T-cell (primary cell): Measurements from ENCODE around the gene NAP1L4. TPM values are rescaled to one million over a fixed set of nuclear protein-coding genes. Genes with fewer than 3 reads are reported as not detected.

Experiments used
- ATAC-seq, 4 experiments: fragments of 200-7000 bp in 3 of 4; fragments of 150-1000 bp in 1 of 4; cut with Tn5 transposase; replicated peaks in 1 of 4; 1 replicate in 3 of 4; 2 replicates in 1 of 4; pipeline ENCODE4 v1.10.0; 2021; ENCODE audit warnings: moderate library complexity in 3 of 4, mild to moderate bottlenecking in 2 of 4, moderate number of reproducible peaks in 1 of 4
- CTCF ChIA-PET, 2 donors: fragments of 300-600 bp; sonication (Branson Sonifier 250); formaldehyde crosslinking; loops; one replicate each; lab custom pipeline; 2022; ENCODE audit warnings: antibody characterized with exemption in 2 of 2; lab: Charles Lee
- POLR2A ChIA-PET, 2 donors: fragments of 300-600 bp; sonication (Branson Sonifier 250); formaldehyde crosslinking; loops; one replicate each; lab custom pipeline; 2022; ENCODE audit warnings: antibody characterized with exemption in 2 of 2; lab: Charles Lee
- DNase-seq, 35 experiments: peaks; one replicate each; pipeline versions ENCODE4 v3.0.0 to v3.0.0-alpha.2; 2013 to 2023
- H3K27ac ChIP-seq: one replicate; pipeline ENCODE4 v1.5.1; 2013; ENCODE audit warnings: low read length
- H3K27me3 ChIP-seq, 2 experiments: replicated peaks in 1 of 2; 1 replicate in 1 of 2; 2 replicates in 1 of 2; pipeline versions ENCODE4 v1.6.1 to v1.7.0; 2013; ENCODE audit warnings: low read length in 1 of 2, mixed read lengths in 1 of 2; ENCODE audit not compliant: control insufficient read depth in 2 of 2, insufficient read depth in 2 of 2; ENCODE audit errors: extremely low read depth in 1 of 2
- H3K36me3 ChIP-seq, 2 donors: 1 replicate in 1 of 2; 2 replicates in 1 of 2; pipeline versions ENCODE4 v1.6.1 to v1.7.0; 2013; ENCODE audit warnings: low read length in 1 of 2; ENCODE audit not compliant: control insufficient read depth in 2 of 2, insufficient read depth in 1 of 2; ENCODE audit errors: extremely low read depth in 1 of 2
- H3K4me1 ChIP-seq, 2 experiments: 1 replicate in 1 of 2; 2 replicates in 1 of 2; pipeline versions ENCODE4 v1.6.1 to v1.7.0; 2013; ENCODE audit warnings: low read length in 2 of 2, mixed read lengths in 1 of 2; ENCODE audit not compliant: insufficient read depth in 2 of 2, control insufficient read depth in 1 of 2; ENCODE audit errors: extremely low read depth in 1 of 2
- H3K4me3 ChIP-seq, 2 donors: 1 replicate in 1 of 2; 2 replicates in 1 of 2; pipeline versions ENCODE4 v1.5.1 to v1.7.0; 2013; ENCODE audit warnings: mild to moderate bottlenecking in 2 of 2, low read length in 1 of 2, moderate library complexity in 1 of 2; ENCODE audit not compliant: control insufficient read depth in 1 of 2; ENCODE audit errors: extremely low read depth in 1 of 2
- H3K9me3 ChIP-seq: 2 replicates; pipeline ENCODE4 v1.7.0; 2013
- H3K27ac Mint-ChIP-seq, 2 donors: one replicate each; pipeline ENCODE4 v1.8.0; 2020 to 2021; ENCODE audit warnings: mild to moderate bottlenecking in 2 of 2, mixed read lengths in 2 of 2
- H3K27me3 Mint-ChIP-seq, 2 donors: one replicate each; pipeline ENCODE4 v1.8.0; 2021 to 2022; ENCODE audit warnings: mixed read lengths in 2 of 2
- H3K36me3 Mint-ChIP-seq: one replicate; pipeline ENCODE4 v1.8.0; 2021; ENCODE audit warnings: mixed read lengths
- H3K4me1 Mint-ChIP-seq, 3 donors: one replicate each; pipeline ENCODE4 v1.8.0; 2020 to 2022; ENCODE audit warnings: mixed read lengths in 3 of 3, mild to moderate bottlenecking in 1 of 3
- H3K4me3 Mint-ChIP-seq, 3 donors: one replicate each; pipeline ENCODE4 v1.8.0; 2020 to 2022; ENCODE audit warnings: mild to moderate bottlenecking in 3 of 3, mixed read lengths in 3 of 3, moderate library complexity in 3 of 3
- H3K9me3 Mint-ChIP-seq, 3 donors: one replicate each; pipeline ENCODE4 v1.8.0; 2020 to 2022; ENCODE audit warnings: mixed read lengths in 3 of 3
- WGBS: methylation state at CpG from one replicate; pipeline ENCODE4 v1.1.5; 2013; ENCODE audit warnings: missing lambda C conversion rate; ENCODE audit not compliant: insufficient coverage; 5-methylcytosine and 5-hydroxymethylcytosine counted together
- total RNA-seq, 35 experiments: library from RNA in 6 of 35; stranded (reverse) in 6 of 35; fragments of 120-200 nt in 1 of 35; gene quantifications; one replicate each; pipeline versions ENCODE4 v1.2.1 to v1.2.4 and lab custom pipeline; 2013 to 2026

Gene NAP1L4
- total RNA-seq, 5 donors from 2014 or later (not counting 1 experiment from before 2014, with no cell fraction given): 253 to 388 (median 299) TPM

DNA sequence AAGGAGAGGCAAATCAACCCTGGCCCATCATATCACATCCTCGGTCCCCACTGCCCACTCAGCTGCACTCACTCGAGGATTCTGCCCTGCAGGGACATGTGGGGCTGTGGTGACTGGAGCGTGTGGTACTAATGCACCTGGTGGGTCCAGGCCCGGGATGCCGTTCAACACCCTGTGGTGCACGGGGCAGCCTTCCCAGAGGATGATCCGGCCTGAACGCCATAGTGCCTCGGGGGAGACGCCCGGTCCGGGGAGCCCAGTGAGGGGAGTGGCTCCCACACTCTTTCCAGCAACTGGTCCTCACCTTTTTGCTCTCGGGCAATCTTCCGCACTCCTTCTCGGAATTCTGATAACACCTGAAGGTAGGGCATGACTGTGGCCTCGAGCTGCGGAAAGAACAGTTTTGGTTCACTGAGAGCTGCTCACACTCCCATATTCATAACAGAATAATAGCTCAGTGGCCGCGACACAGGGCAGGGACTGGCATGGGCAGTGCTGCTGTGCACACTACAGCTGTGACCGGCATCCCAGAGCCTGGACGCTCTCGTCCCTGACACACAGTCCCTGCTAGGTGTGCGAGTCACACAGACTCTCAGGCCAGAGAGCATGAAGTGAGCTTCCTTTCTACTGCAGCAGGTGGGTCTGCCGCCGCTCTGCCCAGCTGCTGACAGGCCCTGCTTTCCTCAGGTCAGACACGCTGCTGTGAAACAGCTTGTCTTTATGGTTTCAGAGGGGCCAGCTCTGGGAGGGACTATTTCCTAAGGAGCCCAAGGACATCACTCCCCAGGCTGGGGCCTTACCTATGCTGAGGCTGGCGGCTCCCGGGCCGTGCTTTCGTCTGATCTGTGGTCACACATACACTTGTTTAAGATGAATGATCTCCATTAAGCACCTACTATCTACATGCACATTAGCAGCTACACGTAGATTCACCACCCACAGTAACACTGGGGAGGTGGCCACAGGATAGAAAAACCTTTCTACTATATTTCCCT lies 20.1 kb upstream of the NAP1L4 start:
- H3K36me3 ChIP-seq: peaks cover 13 to 49% of the 10 kb centered on the region in 2 donors
- no peak overlapping the region for H3K27ac ChIP-seq
- H3K27ac Mint-ChIP-seq: peak overlapping the region in 1 of 2 donors; percentile 96
- peaks cover 41% of the 10 kb centered on the region for H3K36me3 Mint-ChIP-seq
- no peak overlapping the region for H3K4me3 Mint-ChIP-seq
- no peaks in the 10 kb centered on the region for H3K27me3 Mint-ChIP-seq
- ChIA-PET POLR2A (interaction anchor here (0.5 to 0.6 kb wide), 2 partner anchors 130 to 449 kb away, joined by 3 to 7 read pairs; no protein-coding TSS in a partner anchor), CTCF (interaction anchor here (0.6 to 0.7 kb wide), 2 partner anchors 28 to 33 kb away, joined by 4 to 12 read pairs; no protein-coding TSS in a partner anchor)
- peaks cover 19 to 72% of the 10 kb centered on the region in 2 experiments for H3K4me1 ChIP-seq
- DNase-seq (no peak), ATAC-seq (no peak)
- WGBS: 97% methylated on average over 22 of the region's 31 CpGs
- no peaks in the 10 kb centered on the region for H3K27me3 ChIP-seq
- no peak overlapping the region for H3K4me3 ChIP-seq
- H3K4me1 Mint-ChIP-seq: peaks cover 38 to 73% (median 47%) of the 10 kb centered on the region in 3 donors
- H3K9me3 ChIP-seq: no peaks in the 10 kb centered on the region
- no peaks in the 10 kb centered on the region for H3K9me3 Mint-ChIP-seq

DNA sequence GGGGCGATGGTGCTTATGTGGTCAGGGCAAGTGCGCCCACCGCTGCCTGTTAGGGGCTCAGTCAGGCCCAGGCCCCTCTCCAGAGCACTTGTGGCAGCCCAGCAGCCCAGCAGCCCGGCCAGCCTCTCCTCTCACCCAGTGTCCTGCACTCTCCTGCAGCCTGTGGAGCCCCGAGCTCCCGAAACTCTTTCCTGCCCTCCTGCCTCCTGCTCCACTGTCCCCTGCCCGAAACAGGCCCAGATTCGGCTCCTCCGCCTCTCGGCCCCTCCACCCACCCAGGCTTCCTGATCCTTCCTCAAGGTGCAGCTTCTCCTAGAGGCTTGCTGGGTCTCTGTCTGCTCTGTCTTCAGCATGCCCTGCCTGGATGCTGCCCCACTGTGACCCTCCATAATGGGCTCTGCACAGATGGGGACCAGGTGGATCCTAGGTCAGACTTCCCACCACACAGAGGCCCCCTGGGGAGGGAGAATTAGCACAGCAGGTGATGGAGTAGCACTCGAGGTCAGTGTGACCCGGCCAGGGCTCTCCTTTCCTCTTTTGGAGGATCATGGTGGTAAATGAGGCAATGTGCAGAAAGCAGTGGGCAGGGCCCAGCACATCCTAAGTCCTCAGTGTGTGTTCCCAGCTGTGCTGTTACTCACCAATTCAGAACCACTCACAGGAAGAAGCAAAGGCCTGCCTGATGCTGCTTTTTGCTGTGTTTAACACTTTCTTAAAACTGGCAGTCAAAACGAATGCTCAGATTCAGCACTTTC lies 18.6 kb upstream of the NAP1L4 start:
- Histone ChIP-seq H3K27me3 (no peaks in the 10 kb centered on the region), H3K4me1 (peaks cover 16 to 57% of the 10 kb centered on the region in 2 experiments), H3K36me3 (peaks cover 11 to 54% of the 10 kb centered on the region in 2 donors), H3K4me3 (no peak overlapping the region), H3K9me3 (no peaks in the 10 kb centered on the region), H3K27ac (peak overlapping the region; percentile 4)
- H3K9me3 Mint-ChIP-seq: no peaks in the 10 kb centered on the region
- ATAC-seq (no peak), DNase-seq (no peak)
- H3K27ac Mint-ChIP-seq: peak overlapping the region; percentile 67 to 80
- peaks cover 45% of the 10 kb centered on the region for H3K36me3 Mint-ChIP-seq
- CTCF ChIA-PET: no interaction called here
- POLR2A ChIA-PET: interaction anchor here in 1 of 2 donors (0.6 kb wide), 1 partner anchor 27 kb away, joined by 6 read pairs; no protein-coding TSS in a partner anchor
- WGBS: 90% methylated on average over 13 of the region's 13 CpGs
- H3K4me1 Mint-ChIP-seq: peaks cover 35 to 60% (median 36%) of the 10 kb centered on the region in 3 donors
- no peaks in the 10 kb centered on the region for H3K27me3 Mint-ChIP-seq
- peak overlapping the region in 1 of 3 donors; percentile 38 for H3K4me3 Mint-ChIP-seq

DNA sequence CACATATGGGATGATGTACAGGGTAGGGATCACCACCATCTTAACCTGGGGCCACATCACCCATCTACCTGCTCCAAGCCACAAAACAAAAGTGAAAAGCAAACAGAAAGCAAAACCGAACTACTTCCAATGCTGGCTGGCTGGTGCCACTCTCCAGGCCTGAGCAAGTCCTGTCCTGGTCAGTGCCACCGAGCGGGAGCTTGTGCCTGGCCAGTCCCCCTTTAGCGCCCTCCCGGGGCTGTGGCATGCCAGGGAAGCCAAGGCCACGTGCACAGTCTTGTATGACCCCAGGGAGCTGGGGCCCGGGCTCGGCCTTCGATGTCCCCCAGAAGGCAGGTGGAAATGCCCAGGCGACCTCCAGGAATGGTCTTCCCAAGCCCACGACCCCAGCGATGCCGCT lies 17.9 kb upstream of the NAP1L4 start:
- Histone ChIP-seq H3K27me3 (no peaks in the 10 kb centered on the region), H3K27ac (no peak overlapping the region), H3K4me3 (no peak overlapping the region), H3K9me3 (no peaks in the 10 kb centered on the region), H3K36me3 (peaks cover 11 to 52% of the 10 kb centered on the region in 2 donors), H3K4me1 (peaks cover 9 to 50% of the 10 kb centered on the region in 2 experiments)
- no peak for DNase-seq
- H3K4me3 Mint-ChIP-seq: no peak overlapping the region
- H3K27me3 Mint-ChIP-seq: no peaks in the 10 kb centered on the region
- H3K36me3 Mint-ChIP-seq: peaks cover 49% of the 10 kb centered on the region
- H3K9me3 Mint-ChIP-seq: no peaks in the 10 kb centered on the region
- peak overlapping the region; percentile 59 to 82 for H3K27ac Mint-ChIP-seq
- peaks cover 28 to 55% (median 29%) of the 10 kb centered on the region in 3 donors for H3K4me1 Mint-ChIP-seq
- CTCF ChIA-PET: no interaction called here
- no peak for ATAC-seq
- WGBS: 95% methylated on average over 13 of the region's 13 CpGs
- POLR2A ChIA-PET: interaction anchor here (0.5 to 0.6 kb wide), 2 partner anchors 26 to 30 kb away, joined by 4 to 6 read pairs; no protein-coding TSS in a partner anchor

DNA sequence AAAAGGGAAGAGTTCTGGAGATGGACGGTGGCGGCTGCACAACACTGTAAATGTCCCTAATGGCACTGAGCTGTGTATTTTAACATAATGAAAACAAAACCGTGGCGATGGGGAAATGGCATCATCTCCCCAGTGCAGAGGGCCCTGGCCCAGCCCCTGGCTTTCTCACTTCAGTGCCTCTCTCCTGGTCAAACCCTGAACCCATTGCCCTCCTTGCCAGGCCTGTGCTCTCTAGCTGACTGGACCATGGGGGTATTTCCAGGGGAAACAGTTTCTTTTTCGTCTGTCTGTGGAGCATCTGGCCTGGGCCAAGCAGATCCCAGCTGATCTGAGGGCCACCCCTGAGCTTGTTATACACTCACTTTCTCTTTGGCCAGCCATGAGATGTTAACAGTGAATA lies 17.4 kb upstream of the NAP1L4 start:
- Histone ChIP-seq H3K4me3 (no peak overlapping the region), H3K27me3 (no peaks in the 10 kb centered on the region), H3K27ac (no peak overlapping the region), H3K9me3 (no peaks in the 10 kb centered on the region), H3K36me3 (peaks cover 11 to 53% of the 10 kb centered on the region in 2 donors), H3K4me1 (peaks cover 4 to 44% of the 10 kb centered on the region in 2 experiments)
- ATAC-seq (no peak), DNase-seq (no peak)
- POLR2A ChIA-PET: interaction anchor here in 1 of 2 donors (0.5 kb wide), 1 partner anchor 29 kb away, joined by 4 read pairs; no protein-coding TSS in a partner anchor
- no peaks in the 10 kb centered on the region for H3K9me3 Mint-ChIP-seq
- H3K4me3 Mint-ChIP-seq: no peak overlapping the region
- peaks cover 50% of the 10 kb centered on the region for H3K36me3 Mint-ChIP-seq
- CTCF ChIA-PET: no interaction called here
- H3K4me1 Mint-ChIP-seq: peaks cover 22 to 49% (median 24%) of the 10 kb centered on the region in 3 donors
- no peaks in the 10 kb centered on the region for H3K27me3 Mint-ChIP-seq
- 97% methylated on average over 3 of the region's 5 CpGs for WGBS
- peak overlapping the region; percentile 59 to 82 for H3K27ac Mint-ChIP-seq

DNA sequence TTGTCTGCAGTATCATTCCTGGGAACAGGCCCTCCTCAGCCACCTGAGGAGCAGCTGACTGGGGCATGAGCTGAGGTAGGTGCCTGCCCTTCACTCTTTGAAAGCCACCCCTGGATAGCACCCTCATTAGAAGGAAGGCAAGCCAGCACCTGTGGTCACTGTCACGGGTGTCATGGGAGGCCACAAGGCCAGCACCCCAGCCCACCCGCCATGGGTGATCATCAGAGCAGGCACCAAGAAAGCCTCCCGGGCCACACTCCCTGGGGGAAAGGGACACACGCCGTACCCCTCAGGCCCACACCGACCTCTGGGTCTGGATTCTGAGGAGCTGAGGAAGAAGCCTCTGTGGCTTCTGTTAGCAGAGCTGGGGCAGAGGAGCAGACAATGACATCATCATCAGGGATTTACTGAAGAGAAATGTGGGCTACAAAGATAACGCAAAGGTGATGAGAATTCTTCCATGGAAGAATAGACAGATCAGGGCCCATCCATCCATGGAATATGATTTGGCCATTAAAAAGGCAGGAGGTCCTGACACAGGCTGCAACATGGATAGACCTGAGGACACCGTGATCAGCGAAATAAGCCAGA lies 16.7 kb upstream of the NAP1L4 start:
- Mint-ChIP-seq H3K4me1 (peaks cover 16 to 43% (median 18%) of the 10 kb centered on the region in 3 donors), H3K27ac (peak overlapping the region; percentile 5 to 82), H3K36me3 (peaks cover 57% of the 10 kb centered on the region), H3K4me3 (no peak overlapping the region), H3K9me3 (no peaks in the 10 kb centered on the region), H3K27me3 (no peaks in the 10 kb centered on the region)
- POLR2A ChIA-PET: no interaction called here
- no peak for DNase-seq
- H3K36me3 ChIP-seq: peaks cover 14 to 59% of the 10 kb centered on the region in 2 donors
- ATAC-seq: no peak
- H3K27me3 ChIP-seq: no peaks in the 10 kb centered on the region
- H3K4me1 ChIP-seq: peaks cover 1 to 38% of the 10 kb centered on the region in 2 experiments
- H3K27ac ChIP-seq: no peak overlapping the region
- WGBS: 98% methylated on average over 9 of the region's 9 CpGs
- H3K9me3 ChIP-seq: no peaks in the 10 kb centered on the region
- CTCF ChIA-PET: interaction anchor here in 1 of 2 donors (0.6 kb wide), 1 partner anchor 31 kb away, joined by 3 read pairs; no protein-coding TSS in a partner anchor
- no peak overlapping the region for H3K4me3 ChIP-seq
